ENCODE measurements around the gene RAPGEFL1. TPM values are rescaled to one million over a fixed set of nuclear protein-coding genes. Genes with fewer than 3 reads are reported as not detected.
"Not testable (repeated sequence)": the region's sequence is repeated elsewhere in the genome, so short reads cannot be mapped to it uniquely, and the experiment has no call there.

The RAPGEFL1 gene
- total RNA-seq, 1 donor from 2014 or later, result 24.1 TPM

DNA sequence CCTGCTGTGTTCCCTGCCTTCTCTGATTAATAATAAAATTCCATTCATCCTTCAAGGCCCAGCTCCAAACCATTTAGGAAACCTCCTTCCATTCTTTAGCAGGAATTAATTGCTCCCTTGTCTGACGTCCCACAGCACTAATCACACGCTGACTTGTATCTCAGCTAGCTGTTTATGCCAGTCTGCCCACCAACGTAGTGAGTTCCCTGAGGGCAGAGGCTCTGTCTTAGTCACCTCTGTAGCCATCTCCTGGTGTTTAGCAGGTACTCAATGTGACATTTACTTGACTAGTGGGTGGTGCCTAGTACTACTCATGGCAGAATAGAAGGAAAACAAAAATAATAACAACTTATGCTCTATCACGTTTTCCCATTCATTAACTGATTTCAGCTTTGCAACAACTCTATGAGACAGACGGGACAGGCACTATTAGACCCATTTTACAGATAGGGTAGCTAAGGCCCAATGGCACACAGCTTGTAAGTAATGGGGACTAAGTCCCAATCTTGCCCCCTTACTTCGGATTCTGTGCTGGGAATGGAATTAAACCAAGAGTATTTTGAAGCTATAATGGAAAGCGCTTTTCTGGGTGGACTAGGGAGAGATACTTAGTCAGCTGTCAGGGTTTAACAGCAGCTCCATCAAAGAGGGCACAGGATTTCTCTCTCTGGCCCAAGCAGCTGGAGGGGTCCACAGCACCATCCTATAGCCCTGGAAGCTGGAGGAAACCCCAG, 40.9 kb downstream of the RAPGEFL1 start:
- peak overlapping the region; percentile 91 for H3K4me3 Mint-ChIP-seq
- TF ChIP-seq CTCF (conservative IDR thresholded peaks at IDR 0.05), result no peak
- DNase-seq (ENCODE audit: low read depth, low spot score), result no peak
- H3K4me1 Mint-ChIP-seq, result peaks cover 20% of the 10 kb centered on the region
- H3K36me3 Mint-ChIP-seq (ENCODE audit: low read depth), result no peaks in the 10 kb centered on the region
- no peaks in the 10 kb centered on the region for H3K9me3 Mint-ChIP-seq
- no peaks in the 10 kb centered on the region for H3K27me3 Mint-ChIP-seq (ENCODE audit: low read depth)
- H3K27ac Mint-ChIP-seq (ENCODE audit: unreplicated experiment), result peak overlapping the region; percentile 100

DNA sequence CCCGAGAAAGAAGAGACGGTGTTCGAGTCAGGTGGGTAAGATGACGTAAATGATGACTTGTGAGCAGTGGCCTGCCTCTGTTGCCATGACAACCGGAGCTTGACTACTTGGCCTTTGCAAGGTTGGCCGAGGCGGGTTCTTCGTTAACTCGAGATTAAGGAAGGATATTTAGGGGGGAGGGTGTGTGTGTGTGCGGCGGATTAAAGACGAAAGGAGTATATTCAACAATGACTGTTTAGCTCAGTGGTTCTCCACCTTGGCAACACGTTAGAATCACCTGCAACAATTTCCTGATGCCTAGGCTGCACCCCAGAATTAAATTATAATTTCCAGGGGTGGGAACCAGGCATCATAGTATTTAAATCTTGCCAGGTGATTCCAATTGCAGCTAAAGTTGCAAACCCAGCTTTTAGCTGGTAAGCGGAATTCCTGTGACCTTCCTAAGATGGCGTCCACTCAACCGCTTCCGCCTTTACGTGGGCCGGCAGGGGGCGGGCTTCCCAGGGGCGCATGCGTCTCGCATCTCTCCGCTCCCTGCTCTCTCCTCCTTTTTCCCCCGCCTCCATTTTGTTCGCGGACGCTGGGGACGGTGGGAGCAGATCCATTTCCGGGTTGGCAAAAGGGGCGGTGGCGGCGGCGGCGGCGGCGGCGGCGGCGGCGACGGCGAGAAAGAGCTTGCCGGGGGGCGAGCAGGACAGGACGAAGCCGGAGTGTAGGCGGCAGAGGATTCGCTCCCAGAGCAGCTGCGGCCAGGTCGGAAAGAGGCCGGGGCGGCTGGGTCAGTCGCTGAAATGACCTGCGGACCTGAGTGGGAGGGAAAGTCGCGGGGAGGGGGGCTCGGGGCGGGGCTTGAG, 41.7 kb downstream of the RAPGEFL1 start, which contains the start of gene WIPF2:
WIPF2 (plus strand) TSS at position 565 of the 854 bp plus-strand sequence. CDS start 37,156 bp downstream, outside the sequence.
- Mint-ChIP-seq H3K27me3 (ENCODE audit: low read depth) (no peaks in the 10 kb centered on the region), H3K4me1 (peaks cover 26% of the 10 kb centered on the region), H3K36me3 (ENCODE audit: low read depth) (no peaks in the 10 kb centered on the region), H3K27ac (ENCODE audit: unreplicated experiment) (peak within 1 kb of the TSS; percentile 100), H3K9me3 (no peaks in the 10 kb centered on the region), H3K4me3 (peak within 1 kb of the TSS; percentile 91)
- peak; percentile 97 for DNase-seq (ENCODE audit: low read depth, low spot score)
- TF ChIP-seq CTCF (conservative IDR thresholded peaks at IDR 0.05), result peak; percentile 84

- TF ChIP-seq CTCF (conservative IDR thresholded peaks at IDR 0.05), result no peak
- H3K9me3 Mint-ChIP-seq, result no peaks in the 10 kb centered on the region
Observed at GRCh38 chr17:40219594-40220338, 42.5 kb downstream of the RAPGEFL1 start.

GRCh38 chr17:40224718-40225550, 47.7 kb downstream of the RAPGEFL1 start:
- Mint-ChIP-seq H3K36me3 (ENCODE audit: low read depth) (no peaks in the 10 kb centered on the region), H3K4me1 (peaks cover 31% of the 10 kb centered on the region), H3K4me3 (peak overlapping the region; percentile 35), H3K27me3 (ENCODE audit: low read depth) (no peaks in the 10 kb centered on the region), H3K9me3 (no peaks in the 10 kb centered on the region), H3K27ac (ENCODE audit: unreplicated experiment) (peak overlapping the region; percentile 40)
- no peak for DNase-seq (ENCODE audit: low read depth, low spot score)
- no peak for TF ChIP-seq CTCF (conservative IDR thresholded peaks at IDR 0.05)

More at GRCh38 chr17:40219594-40220338, 42.5 kb downstream of the RAPGEFL1 start:
- Mint-ChIP-seq H3K27me3 (ENCODE audit: low read depth) (no peaks in the 10 kb centered on the region), H3K36me3 (ENCODE audit: low read depth) (no peaks in the 10 kb centered on the region), H3K27ac (ENCODE audit: unreplicated experiment) (peak overlapping the region; percentile 39), H3K4me1 (peaks cover 34% of the 10 kb centered on the region), H3K4me3 (peak overlapping the region; percentile 91)
- DNase-seq (ENCODE audit: low read depth, low spot score), result no peak

DNA sequence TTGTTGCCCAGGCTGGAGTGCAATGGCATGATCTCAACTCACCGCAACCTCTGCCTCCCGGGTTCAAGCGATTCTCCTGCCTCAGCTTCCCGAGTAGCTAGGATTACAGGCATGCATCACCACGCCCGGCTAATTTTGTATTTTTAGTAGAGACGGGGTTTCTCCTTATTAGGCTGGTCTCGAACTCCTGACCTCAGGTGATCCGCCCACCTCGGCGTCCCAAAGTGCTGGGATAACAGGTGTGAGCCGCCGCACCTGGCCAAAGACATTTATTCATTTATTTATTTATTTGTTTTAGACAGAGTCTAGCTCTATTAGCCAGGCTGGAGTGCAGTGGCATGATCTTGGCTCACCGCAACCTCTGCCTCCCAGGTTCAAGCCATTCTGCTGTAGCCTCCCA, 51.9 kb downstream of the RAPGEFL1 start:
- not testable (repeated sequence) for H3K36me3 Mint-ChIP-seq (ENCODE audit: low read depth); DNase-seq (ENCODE audit: low read depth, low spot score); H3K4me3 Mint-ChIP-seq; H3K9me3 Mint-ChIP-seq; H3K27me3 Mint-ChIP-seq (ENCODE audit: low read depth); H3K27ac Mint-ChIP-seq (ENCODE audit: unreplicated experiment)
- H3K4me1 Mint-ChIP-seq, result peaks cover 15% of the 10 kb centered on the region

All from neural crest cell (in vitro differentiated cells).